Activated T-cell treated with anti-CD3 and anti-CD28 coated beads for 1 hour (primary cell): Measurements from ENCODE around the gene LRRC4.

ENCODE experiments used
- DNase-seq: peaks from one replicate; pipeline ENCODE4 v3.0.0-alpha.2; 2020; ENCODE audit warnings: low read depth

Gene LRRC4

GRCh38 chr7:128031901-128032604, 816 bp upstream of the LRRC4 start:
- DNase-seq: peak; percentile 21

DNA sequence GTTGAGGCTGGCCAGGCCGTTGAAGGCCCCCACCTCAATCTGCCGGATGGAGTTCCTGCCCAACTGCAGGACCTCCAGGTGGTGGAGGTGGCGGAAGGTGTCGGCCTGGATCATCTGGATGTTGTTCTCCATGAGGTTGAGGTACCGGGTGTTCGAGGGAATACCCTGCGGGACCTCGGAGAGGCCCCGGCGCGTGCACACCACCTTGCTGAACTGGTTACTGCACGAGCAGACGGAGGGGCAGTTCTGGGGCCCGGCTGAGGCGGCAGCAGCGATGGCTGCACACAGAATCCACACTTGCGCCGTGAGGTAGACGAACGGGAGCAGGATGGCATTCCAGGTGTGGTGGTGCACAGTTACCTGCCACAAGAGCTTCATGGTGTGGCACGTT, 979 bp downstream of the LRRC4 start:
- DNase-seq: no peak

DNA sequence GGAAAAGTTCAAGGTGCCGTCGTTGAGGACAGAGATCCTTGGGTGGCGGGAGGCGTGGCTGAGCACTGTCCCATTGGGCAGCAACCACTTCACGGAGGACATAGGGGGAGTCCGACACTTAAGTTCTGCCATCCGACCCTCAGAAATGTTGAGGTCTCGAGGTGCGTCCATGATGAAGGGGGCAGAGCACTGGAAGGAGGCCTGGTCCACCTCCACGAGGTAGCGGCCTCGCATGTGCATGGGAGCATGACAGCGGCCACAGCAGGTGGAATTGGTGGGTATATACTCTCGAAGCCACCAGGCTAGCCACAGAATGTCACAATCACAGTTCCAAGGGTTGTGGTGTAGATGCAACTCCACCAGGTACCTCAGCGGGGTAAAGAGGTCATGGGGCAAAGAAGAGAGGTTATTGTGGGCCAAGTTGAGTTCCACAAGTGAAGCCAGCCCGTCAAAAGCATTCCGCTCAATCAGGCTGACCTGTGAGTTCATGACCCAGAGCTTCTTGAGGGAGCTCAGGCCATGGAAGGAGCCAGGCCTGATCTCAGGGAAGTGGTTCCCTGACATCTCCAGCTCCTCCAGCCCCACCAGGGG, 1.7 kb downstream of the LRRC4 start:
- no peak for DNase-seq

DNA sequence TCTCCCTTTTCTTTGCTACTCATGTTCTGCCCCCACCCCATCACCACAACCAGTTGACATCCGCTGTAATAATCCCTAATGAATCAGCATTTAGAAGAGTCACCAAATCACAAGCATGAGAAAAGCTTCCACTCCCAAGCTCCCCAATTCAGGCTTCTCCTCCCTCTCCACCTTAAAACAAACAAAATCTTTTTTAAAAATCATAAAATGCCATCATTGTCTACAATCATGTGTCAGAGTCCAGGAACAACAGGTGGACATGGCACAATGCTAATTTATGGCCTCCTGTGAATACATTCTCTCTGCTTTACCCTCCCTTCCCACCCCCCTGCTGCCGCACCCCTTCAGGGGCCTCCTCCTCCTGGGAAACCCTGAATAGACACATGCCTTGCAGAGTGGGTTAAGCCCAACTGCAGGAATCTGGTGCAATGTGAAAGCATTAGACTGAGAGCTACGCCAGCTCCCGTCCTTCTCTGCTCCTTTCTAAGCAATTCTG, 3.7 kb downstream of the LRRC4 start:
- DNase-seq: no peak

- DNase-seq: no peak
Measured at GRCh38 chr7:128026551-128026950, 4.7 kb downstream of the LRRC4 start.

GRCh38 chr7:128025819-128026218, 5.4 kb downstream of the LRRC4 start:
- no peak for DNase-seq

DNA sequence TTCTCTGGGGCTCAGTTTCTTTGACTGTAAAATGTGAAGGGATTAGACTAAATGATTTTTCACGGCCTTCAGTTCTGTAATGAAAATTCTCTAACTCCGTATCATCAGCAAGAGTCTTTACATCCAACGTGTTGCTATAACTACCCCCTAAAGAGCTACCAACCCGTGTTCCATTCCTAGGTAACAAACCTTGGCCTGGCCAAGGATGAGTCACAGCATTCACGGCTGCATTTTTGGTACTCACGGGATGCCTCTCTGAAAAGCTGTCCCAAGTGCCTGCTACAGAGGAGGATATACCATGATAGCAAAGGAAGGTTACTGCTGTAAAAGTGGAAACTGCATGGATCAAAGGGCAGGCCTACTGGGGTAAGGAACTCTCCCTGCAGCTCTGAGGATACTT, 5.9 kb downstream of the LRRC4 start:
- DNase-seq: no peak

DNA sequence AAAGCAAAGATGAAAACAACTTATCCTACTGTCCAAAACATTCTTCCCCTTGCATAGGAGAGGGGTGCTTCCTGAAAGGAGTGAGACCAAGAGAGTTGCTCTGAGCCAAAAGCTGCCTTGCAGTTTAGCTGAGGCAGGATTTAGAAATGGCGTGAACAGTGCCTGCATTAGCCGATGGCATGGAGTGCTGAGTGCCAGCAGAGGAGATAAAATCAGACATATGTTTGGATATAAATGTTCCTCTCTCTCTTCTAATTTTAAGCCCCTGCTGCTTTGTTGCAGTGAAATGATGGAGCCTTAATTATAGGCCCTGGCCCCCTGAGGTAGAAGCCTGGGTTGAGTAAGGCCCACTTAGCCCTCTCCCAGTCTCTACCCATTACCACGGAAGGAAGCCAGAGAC, 7.1 kb downstream of the LRRC4 start:
- DNase-seq: no peak

DNA sequence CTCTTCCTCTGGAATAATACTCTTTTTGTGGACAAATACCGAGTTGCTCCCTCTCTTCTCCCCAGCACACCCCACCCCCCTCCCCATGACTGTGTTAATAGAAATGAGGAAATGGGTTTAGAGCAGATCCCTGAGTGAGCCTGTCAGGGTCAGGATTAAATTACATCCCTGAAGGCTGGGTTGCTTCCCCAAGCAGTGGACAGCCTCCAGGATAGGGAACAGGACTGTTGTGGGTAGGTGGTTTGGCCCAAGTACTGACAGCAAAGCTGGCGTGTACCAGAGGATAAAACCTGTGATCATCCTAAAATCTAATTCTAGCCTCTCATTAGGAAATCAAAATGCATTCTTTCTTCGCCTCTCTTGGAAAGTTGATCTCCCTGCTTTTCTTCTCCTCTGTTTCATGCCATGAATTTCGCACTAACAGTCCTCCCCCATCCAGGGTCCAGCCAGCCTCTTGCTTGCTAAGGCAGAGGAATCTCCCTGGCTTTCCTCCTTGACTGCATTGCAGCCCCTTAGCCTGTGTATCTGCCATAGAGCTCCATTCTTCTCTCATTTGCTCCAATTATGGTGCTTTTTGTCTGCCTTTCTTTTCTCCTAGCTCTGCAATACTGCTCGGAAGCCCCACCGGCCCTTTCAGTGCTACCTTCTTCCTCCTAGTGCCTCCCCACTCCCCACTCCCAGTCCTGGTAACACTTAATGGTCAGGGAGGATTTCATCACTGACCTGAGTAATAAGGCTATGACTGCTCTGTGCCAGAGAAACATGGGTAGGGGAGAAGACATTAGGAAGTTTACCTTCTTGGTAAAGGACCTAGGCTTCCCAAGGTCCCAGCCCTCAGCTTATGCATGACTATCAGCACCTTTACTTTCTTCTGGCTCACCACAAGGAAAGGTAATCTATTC, 8.4 kb downstream of the LRRC4 start:
- no peak for DNase-seq

- no peak for DNase-seq
Measured at GRCh38 chr7:128021366-128021765, 9.9 kb downstream of the LRRC4 start.

DNA sequence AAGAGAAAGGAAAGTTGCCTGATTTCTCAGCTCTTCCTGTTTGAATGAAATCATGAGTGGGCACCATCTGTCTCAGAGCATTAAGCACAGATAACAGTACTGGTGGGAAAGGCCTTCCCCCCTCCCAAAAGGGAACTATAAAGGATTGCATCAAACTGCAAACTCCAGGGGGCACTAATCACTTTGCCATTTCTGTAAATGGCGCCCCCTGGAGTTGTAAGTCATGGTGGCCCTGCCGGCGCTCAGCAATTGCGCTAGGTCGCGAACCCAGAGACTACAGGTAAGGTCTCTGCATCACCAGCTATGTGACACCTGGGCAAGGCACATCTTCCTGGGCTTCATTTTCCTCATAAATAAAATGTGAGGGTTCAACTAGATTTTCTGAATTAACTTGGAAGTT, 11.1 kb downstream of the LRRC4 start:
- DNase-seq: no peak

DNA sequence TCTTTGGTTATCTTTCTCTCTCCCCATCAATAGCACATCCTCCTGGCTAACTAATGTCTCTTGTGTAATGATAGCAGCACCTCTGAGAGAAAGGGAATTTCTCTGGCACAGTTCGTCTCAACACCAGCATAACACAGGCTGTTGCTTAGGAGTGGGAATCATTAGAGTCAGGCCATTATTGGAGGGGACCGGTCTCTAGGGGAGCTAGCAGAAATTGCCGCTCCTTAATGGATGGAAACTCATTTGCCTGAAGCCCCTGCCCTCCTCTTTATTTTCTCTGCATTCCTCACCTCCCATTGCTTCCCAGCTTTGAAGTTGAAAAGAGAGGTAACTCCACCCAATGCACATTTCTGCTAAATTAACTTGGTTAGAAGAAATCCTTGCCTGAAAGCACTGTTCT, 11.9 kb downstream of the LRRC4 start:
- DNase-seq: no peak

GRCh38 chr7:128017862-128018845, 13.1 kb downstream of the LRRC4 start:
- no peak for DNase-seq

- no peak for DNase-seq
Measured at GRCh38 chr7:128017460-128017859, 13.8 kb downstream of the LRRC4 start.

DNA sequence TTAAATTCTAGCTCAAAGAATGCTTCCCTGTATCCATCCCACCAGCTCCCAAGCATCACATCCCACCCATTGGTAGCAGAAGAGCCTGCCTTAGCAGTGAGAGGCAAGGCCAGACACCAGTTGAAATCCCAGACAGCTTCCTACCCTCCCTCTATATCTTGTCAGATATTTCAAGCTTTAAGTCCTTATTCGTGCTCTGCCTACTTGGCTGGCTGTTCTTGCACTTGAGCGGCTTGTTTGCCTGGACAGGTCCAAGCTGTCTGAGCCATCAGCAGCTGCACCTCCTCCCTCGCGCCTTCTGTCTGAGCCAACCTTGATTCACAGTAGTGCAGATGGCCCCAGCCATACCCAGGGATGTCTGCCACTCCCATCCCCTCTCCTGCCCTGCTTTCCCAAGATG, 16.4 kb downstream of the LRRC4 start:
- DNase-seq: no peak

DNA sequence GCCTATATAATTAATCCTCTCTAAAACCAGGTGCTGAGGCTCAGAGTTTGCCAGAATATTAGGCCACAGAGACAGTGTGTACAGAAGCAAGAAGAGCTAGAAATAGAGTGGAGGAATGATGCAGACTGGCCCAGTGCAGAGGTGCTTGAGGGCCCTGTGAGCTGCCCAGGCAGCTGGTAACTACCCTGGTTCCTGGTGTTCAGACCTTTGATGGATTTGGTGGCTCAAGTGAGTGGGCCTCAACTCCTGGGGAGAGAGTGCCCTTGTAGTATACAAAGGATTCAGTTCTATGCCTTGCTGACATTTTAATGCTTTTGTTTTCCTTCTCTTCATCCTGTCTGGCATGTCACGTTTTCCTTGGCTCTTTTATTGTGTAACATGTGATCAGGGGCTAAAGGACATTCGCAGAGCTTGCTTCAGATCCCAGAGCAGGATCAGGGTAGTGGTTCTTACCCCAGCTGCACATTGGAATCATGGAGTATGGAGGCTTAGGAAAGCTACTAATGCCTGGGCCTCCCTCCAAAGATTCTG, 20.0 kb downstream of the LRRC4 start:
- no peak for DNase-seq

- DNase-seq: no peak
Measured at GRCh38 chr7:128010391-128011127, 20.7 kb downstream of the LRRC4 start.

GRCh38 chr7:128008744-128009143, 22.5 kb downstream of the LRRC4 start:
- no peak for DNase-seq

- DNase-seq: no peak
Measured at GRCh38 chr7:128008141-128008540, 23.1 kb downstream of the LRRC4 start.

GRCh38 chr7:128007303-128007680, 23.9 kb downstream of the LRRC4 start:
- DNase-seq: no peak
